Left lung (tissue), 10 donors: ENCODE data around the gene NLRC5. TPM values are rescaled to one million over a fixed set of nuclear protein-coding genes. Genes with fewer than 3 reads are reported as not detected.
"Not testable (repeated sequence)": the region's sequence is repeated elsewhere in the genome, so short reads cannot be mapped to it uniquely, and the experiment has no call there.

Experiments used
- ATAC-seq: fragments of 200-7000 bp; cut with Tn5 transposase; one replicate; pipeline ENCODE4 v1.9.1; 2020; ENCODE audit warnings: moderate library complexity
- DNase-seq, 4 donors: peaks; one replicate each; pipeline ENCODE4 v3.0.0-alpha.2; 2013 to 2020
- H3K27ac ChIP-seq, 2 donors: fragments of 200-600 bp; sonication (generic) in 1 of 2; one replicate each; pipeline versions ENCODE4 v1.5.0 to v1.8.0; 2020 to 2021
- H3K27me3 ChIP-seq, 2 donors: fragments of 200-600 bp; sonication (generic) in 1 of 2; one replicate each; pipeline versions ENCODE4 v1.5.0 to v1.8.0; 2020 to 2021
- H3K36me3 ChIP-seq, 2 donors: fragments of 200-600 bp; sonication (generic) in 1 of 2; one replicate each; pipeline versions ENCODE4 v1.5.0 to v1.8.0; 2020 to 2021
- H3K4me1 ChIP-seq, 2 donors: fragments of 200-600 bp; one replicate each; pipeline ENCODE4 v1.8.0; 2021
- H3K4me3 ChIP-seq, 2 donors: fragments of 200-600 bp; sonication (generic) in 1 of 2; one replicate each; pipeline versions ENCODE4 v1.5.0 to v1.8.0; 2020 to 2021; ENCODE audit warnings: mild to moderate bottlenecking in 1 of 2
- H3K9me3 ChIP-seq, 2 donors: fragments of 200-600 bp; sonication (generic) in 1 of 2; one replicate each; pipeline versions ENCODE4 v1.5.0 to v1.8.0; 2020 to 2021
- CTCF ChIP-seq, 2 donors: fragments of 200-600 bp; sonication (generic) in 1 of 2; IDR thresholded peaks; one replicate each; pipeline versions ENCODE4 v1.5.0 to v1.8.0; 2021; ENCODE audit warnings: antibody characterized with exemption in 2 of 2
- intact Hi-C, 2 donors: fragments of 100-400 bp; cut with DNase I; formaldehyde crosslinking; loops; one replicate each; pipeline versions ENCODE4 v1.11.2 to v1.14.2; 2022
- polyA plus RNA-seq, 6 donors: library from polyadenylated mRNA; unstranded; fragments of 120-200 nt; gene quantifications; one replicate each; pipeline ENCODE4 v1.2.1, GENCODE V29; 2013; ENCODE audit not compliant: insufficient read length in 6 of 6
- total RNA-seq, 2 donors: library from RNA; stranded (reverse); fragmentation: NEBNext Ultra II Directional; extraction: Animal tissue kit (Norgen Biotek cat#: 25700); gene quantifications; one replicate each; pipeline ENCODE4 v1.2.1, GENCODE V29; 2021
- donor health status: DM: no; HTN: yes; CAD: no.
- donor health status: DM: no; HTN: no; CAD: no.

Gene NLRC5
- total and polyA plus RNA-seq, 8 donors: 9.8 to 93.3 (median 12.9) TPM

- ATAC-seq (peak; percentile 22), DNase-seq (peak in 1 of 4 donors; percentile 45)
- Histone ChIP-seq H3K27ac (peak overlapping the region; percentile 7 to 62), H3K36me3 (peaks cover 0 to 61% of the 10 kb centered on the region in 2 donors), H3K4me1 (peaks cover 9 to 21% of the 10 kb centered on the region in 2 donors), H3K4me3 (no peak overlapping the region), H3K27me3 (no peaks in the 10 kb centered on the region), H3K9me3 (no peaks in the 10 kb centered on the region)
- TF ChIP-seq CTCF (IDR thresholded peaks at IDR 0.05): no peak
- intact Hi-C loops: no loop called here
Observed at GRCh38 chr16:57062329-57062728, 73.0 kb downstream of the NLRC5 start.

GRCh38 chr16:57063189-57063588 lies 73.8 kb downstream of the NLRC5 start:
- ATAC-seq, DNase-seq, intact Hi-C loops, H3K27ac ChIP-seq, H3K4me3 ChIP-seq, H3K9me3 ChIP-seq, H3K27me3 ChIP-seq: not testable (repeated sequence)
- Histone ChIP-seq H3K36me3 (peaks cover 0 to 61% of the 10 kb centered on the region in 2 donors), H3K4me1 (peaks cover 9 to 21% of the 10 kb centered on the region in 2 donors)

- ATAC-seq (no peak), DNase-seq (no peak)
- no peaks in the 10 kb centered on the region for H3K9me3 ChIP-seq
- H3K27me3 ChIP-seq: no peaks in the 10 kb centered on the region
- H3K4me1 ChIP-seq: peaks cover 9 to 32% of the 10 kb centered on the region in 2 donors
- intact Hi-C loops: no loop called here
- TF ChIP-seq CTCF (IDR thresholded peaks at IDR 0.05): no peak
- H3K4me3 ChIP-seq: no peak overlapping the region
- H3K27ac ChIP-seq: no peak overlapping the region
- H3K36me3 ChIP-seq: peaks cover 0 to 59% of the 10 kb centered on the region in 2 donors
Observed at GRCh38 chr16:57064995-57065394, 75.6 kb downstream of the NLRC5 start.

- intact Hi-C loops: no loop called here
- H3K9me3 ChIP-seq: no peaks in the 10 kb centered on the region
- peaks cover 0 to 54% of the 10 kb centered on the region in 2 donors for H3K36me3 ChIP-seq
- no peak for ATAC-seq
- peaks cover under 1 to 25% of the 10 kb centered on the region in 2 donors for H3K4me1 ChIP-seq
- no peak overlapping the region for H3K27ac ChIP-seq
- no peak for TF ChIP-seq CTCF (IDR thresholded peaks at IDR 0.05)
- no peak for DNase-seq
- no peaks in the 10 kb centered on the region for H3K27me3 ChIP-seq
- H3K4me3 ChIP-seq: no peak overlapping the region
Observed at GRCh38 chr16:57066625-57067024, 77.3 kb downstream of the NLRC5 start.

GRCh38 chr16:57067347-57067746 lies 78.0 kb downstream of the NLRC5 start:
- DNase-seq (no peak), ATAC-seq (no peak)
- Histone ChIP-seq H3K27me3 (no peaks in the 10 kb centered on the region), H3K9me3 (no peaks in the 10 kb centered on the region), H3K36me3 (peaks cover 0 to 60% of the 10 kb centered on the region in 2 donors), H3K4me3 (no peak overlapping the region), H3K4me1 (peaks cover 0 to 18% of the 10 kb centered on the region in 2 donors), H3K27ac (no peak overlapping the region)
- intact Hi-C loops: no loop called here
- TF ChIP-seq CTCF (IDR thresholded peaks at IDR 0.05): no peak

- Histone ChIP-seq H3K9me3 (no peaks in the 10 kb centered on the region), H3K27me3 (no peaks in the 10 kb centered on the region), H3K4me1 (peaks cover 0 to 16% of the 10 kb centered on the region in 2 donors), H3K36me3 (peaks cover 0 to 73% of the 10 kb centered on the region in 2 donors), H3K27ac (no peak overlapping the region), H3K4me3 (no peak overlapping the region)
- no peak for TF ChIP-seq CTCF (IDR thresholded peaks at IDR 0.05)
- intact Hi-C loops: no loop called here
- DNase-seq (no peak), ATAC-seq (no peak)
Observed at GRCh38 chr16:57069053-57069452, 79.7 kb downstream of the NLRC5 start.
